ENCODE results near the gene PCDH7. TPM values are rescaled to one million over a fixed set of nuclear protein-coding genes. Genes with fewer than 3 reads are reported as not detected.

The PCDH7 gene
- total and polyA plus RNA-seq, 11 donors: 9.4 to 166 (median 89.8) TPM

DNA sequence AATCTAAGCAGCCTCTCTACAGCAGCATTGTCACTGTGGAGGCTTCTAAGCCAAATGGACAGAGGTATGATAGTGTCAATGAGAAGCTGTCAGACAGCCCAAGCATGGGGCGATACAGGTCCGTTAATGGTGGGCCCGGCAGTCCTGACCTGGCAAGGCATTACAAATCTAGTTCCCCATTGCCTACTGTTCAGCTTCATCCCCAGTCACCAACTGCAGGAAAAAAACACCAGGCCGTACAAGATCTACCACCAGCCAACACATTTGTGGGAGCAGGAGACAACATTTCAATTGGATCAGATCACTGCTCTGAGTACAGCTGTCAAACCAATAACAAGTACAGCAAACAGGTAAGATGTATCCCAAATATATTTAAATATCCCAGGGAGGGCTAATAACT is 4.1 kb downstream of the PCDH7 start:
- DNase-seq: no peak
- Histone ChIP-seq H3K27me3 (peaks cover 0 to 51% (median 11%) of the 10 kb centered on the region in 9 donors), H3K27ac (peak overlapping the region in 5 of 12 donors; percentile 5 to 81 (median 17)), H3K9me3 (no peaks in the 10 kb centered on the region), H3K4me3 (peak overlapping the region; percentile 21 to 78 (median 65)), H3K4me1 (peaks cover 0 to 29% (median 4%) of the 10 kb centered on the region in 12 donors), H3K36me3 (no peaks in the 10 kb centered on the region)
- TF ChIP-seq, protein P1, sequence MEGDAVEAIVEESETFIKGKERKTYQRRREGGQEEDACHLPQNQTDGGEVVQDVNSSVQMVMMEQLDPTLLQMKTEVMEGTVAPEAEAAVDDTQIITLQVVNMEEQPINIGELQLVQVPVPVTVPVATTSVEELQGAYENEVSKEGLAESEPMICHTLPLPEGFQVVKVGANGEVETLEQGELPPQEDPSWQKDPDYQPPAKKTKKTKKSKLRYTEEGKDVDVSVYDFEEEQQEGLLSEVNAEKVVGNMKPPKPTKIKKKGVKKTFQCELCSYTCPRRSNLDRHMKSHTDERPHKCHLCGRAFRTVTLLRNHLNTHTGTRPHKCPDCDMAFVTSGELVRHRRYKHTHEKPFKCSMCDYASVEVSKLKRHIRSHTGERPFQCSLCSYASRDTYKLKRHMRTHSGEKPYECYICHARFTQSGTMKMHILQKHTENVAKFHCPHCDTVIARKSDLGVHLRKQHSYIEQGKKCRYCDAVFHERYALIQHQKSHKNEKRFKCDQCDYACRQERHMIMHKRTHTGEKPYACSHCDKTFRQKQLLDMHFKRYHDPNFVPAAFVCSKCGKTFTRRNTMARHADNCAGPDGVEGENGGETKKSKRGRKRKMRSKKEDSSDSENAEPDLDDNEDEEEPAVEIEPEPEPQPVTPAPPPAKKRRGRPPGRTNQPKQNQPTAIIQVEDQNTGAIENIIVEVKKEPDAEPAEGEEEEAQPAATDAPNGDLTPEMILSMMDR (IDR thresholded peaks at IDR 0.05): no peak
- no peak for TF ChIP-seq POLR2A (IDR thresholded peaks at IDR 0.05)
- intact Hi-C loops (cut with DNase I): loop anchor here in 5 of 10 donors (5.0 to 10.0 kb wide), 6 partner anchors 211 to 318 kb away; no protein-coding TSS in a partner anchor
- no peak for ATAC-seq
- 38 to 45% (median 42%) methylated on average over 4 of the region's 4 CpGs for WGBS, 4 donors

DNA sequence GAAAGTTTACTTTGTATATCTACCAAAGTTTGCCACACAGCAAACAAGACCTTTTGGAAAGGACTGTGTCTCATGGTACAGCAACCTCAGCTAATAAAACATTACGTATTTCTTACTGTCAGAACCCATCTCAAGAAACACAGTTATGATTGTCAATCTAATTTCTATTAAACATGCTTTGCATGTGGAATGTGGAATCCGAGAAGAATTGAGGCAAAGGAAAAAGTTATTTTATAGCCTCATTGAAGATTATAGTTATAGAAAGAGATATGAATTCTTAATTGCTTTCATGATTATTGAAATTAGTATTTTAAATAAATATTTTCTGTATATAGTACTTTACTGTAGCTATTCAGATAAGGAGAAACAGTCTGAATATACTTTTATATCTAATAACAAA is 5.4 kb downstream of the PCDH7 start:
- no peak for TF ChIP-seq POLR2A (IDR thresholded peaks at IDR 0.05)
- TF ChIP-seq, protein P1 (IDR thresholded peaks at IDR 0.05): no peak
- H3K4me3 ChIP-seq: peak overlapping the region in 11 of 12 donors; percentile 48 to 78 (median 66)
- H3K27ac ChIP-seq: peak overlapping the region in 2 of 12 donors; percentile 8 to 16
- intact Hi-C loops (cut with DNase I): loop anchor here in 3 of 10 donors (10.0 kb wide), 3 partner anchors 209 to 299 kb away; no protein-coding TSS in a partner anchor
- no peaks in the 10 kb centered on the region for H3K9me3 ChIP-seq
- peaks cover 0 to 18% (median 2%) of the 10 kb centered on the region in 12 donors for H3K4me1 ChIP-seq
- no peak for DNase-seq
- H3K27me3 ChIP-seq: peaks cover 0 to 39% (median 11%) of the 10 kb centered on the region in 9 donors
- ATAC-seq: no peak
- no peaks in the 10 kb centered on the region for H3K36me3 ChIP-seq
- WGBS, 4 donors: 41 to 46% (median 43%) methylated on average over 2 of the region's 2 CpGs

DNA sequence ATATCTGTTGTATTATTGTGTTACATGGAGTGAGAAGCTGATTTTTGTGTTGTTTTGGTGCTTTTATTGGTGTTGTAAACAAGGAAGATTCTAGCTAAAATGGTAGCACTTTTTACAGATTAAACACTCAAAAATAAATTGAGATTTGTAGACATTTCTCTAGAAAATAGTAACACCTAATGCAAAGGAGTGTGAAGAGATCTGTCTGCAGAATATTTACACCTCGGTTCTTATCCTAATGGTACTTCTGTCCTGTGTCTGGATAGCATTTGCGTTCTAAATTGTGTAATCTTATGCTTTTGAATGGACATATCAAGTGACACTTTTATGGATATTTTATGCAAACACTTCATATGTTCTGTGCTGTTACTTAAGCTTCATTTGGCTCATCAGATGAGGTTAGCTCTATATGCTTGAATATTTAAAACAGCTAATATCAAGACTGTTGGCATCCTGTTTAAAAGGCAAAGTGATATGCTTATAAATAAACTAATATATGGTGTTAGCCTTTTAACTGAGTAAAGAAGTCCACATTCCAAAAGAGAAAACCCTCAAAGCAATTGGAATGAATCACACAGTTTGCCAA is 6.0 kb downstream of the PCDH7 start:
- peak overlapping the region in 10 of 12 donors; percentile 4 to 78 (median 65) for H3K4me3 ChIP-seq
- no peak for ATAC-seq

DNA sequence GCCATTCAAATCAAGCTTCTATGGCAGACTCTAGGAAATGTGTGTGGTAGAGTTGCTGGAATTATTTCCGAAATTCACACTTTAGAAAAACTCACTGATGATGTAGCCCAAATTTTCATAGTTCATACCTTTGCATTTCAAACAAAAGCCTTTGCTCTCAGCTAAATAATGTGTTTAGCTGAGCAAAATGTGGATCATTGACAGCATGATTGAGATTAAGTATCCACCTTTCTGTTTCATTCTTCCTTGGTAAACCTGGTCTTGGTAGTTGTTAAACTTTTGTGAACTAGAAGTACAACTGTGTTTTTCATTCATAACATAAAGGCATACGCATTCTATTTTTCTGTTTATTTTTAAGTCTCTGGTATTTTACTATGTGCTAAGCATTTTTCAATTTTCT is 7.2 kb downstream of the PCDH7 start:
- no peak for ATAC-seq
- Histone ChIP-seq H3K4me1 (no peaks in the 10 kb centered on the region), H3K27me3 (peaks cover 0 to 21% (median 5%) of the 10 kb centered on the region in 9 donors), H3K36me3 (no peaks in the 10 kb centered on the region), H3K4me3 (peak overlapping the region in 1 of 12 donors; percentile 78), H3K27ac (no peak overlapping the region), H3K9me3 (no peaks in the 10 kb centered on the region)
- TF ChIP-seq, protein P1 (IDR thresholded peaks at IDR 0.05): no peak
- no peak for TF ChIP-seq POLR2A (IDR thresholded peaks at IDR 0.05)
- WGBS, 4 donors: 70 to 84% (median 74%) methylated on average over 2 of the region's 2 CpGs
- intact Hi-C loops (cut with DNase I): loop anchor here in 3 of 10 donors (10.0 kb wide), 3 partner anchors 207 to 297 kb away; no protein-coding TSS in a partner anchor
- no peak for DNase-seq

More for the DNA sequence above, 6.0 kb downstream of the PCDH7 start:
- Histone ChIP-seq H3K27me3 (peaks cover 0 to 33% (median 11%) of the 10 kb centered on the region in 9 donors), H3K4me1 (peaks cover 0 to 12% (median under 1%) of the 10 kb centered on the region in 12 donors), H3K36me3 (no peaks in the 10 kb centered on the region), H3K27ac (peak overlapping the region in 1 of 12 donors; percentile 8), H3K9me3 (no peaks in the 10 kb centered on the region)
- intact Hi-C loops (cut with DNase I): loop anchor here in 3 of 10 donors (10.0 kb wide), 3 partner anchors 209 to 299 kb away; no protein-coding TSS in a partner anchor
- WGBS, 4 donors: 25 to 50% (median 34%) methylated on average over 2 of the region's 2 CpGs
- DNase-seq: no peak
- TF ChIP-seq, protein P1 (IDR thresholded peaks at IDR 0.05): no peak
- no peak for TF ChIP-seq POLR2A (IDR thresholded peaks at IDR 0.05)

Data from heart left ventricle (tissue), 16 donors.